Lung (tissue), 12 donors: ENCODE results near the gene CLCA2. TPM values are rescaled to one million over a fixed set of nuclear protein-coding genes. Genes with fewer than 3 reads are reported as not detected.

ENCODE experiments used
- ATAC-seq: fragments of 200-7000 bp; cut with Tn5 transposase; one replicate; pipeline ENCODE4 v1.9.1; 2020; ENCODE audit warnings: moderate number of reproducible peaks; ENCODE audit not compliant: insufficient read depth, low FRiP score
- DNase-seq, 3 donors: peaks; one replicate each; pipeline ENCODE4 v3.0.0-alpha.2; 2013 to 2017
- H3K27ac ChIP-seq, 2 donors: one replicate each; pipeline ENCODE4 v1.5.1; 2013; ENCODE audit warnings: mild to moderate bottlenecking in 2 of 2, moderate library complexity in 2 of 2, control low read depth in 1 of 2, inconsistent platforms in 1 of 2, low read depth in 1 of 2, low read length in 1 of 2
- H3K27me3 ChIP-seq, 3 donors: one replicate each; pipeline ENCODE4 v1.5.1; 2013; ENCODE audit warnings: low read length in 2 of 3; ENCODE audit not compliant: control insufficient read depth in 3 of 3, insufficient read depth in 3 of 3
- H3K36me3 ChIP-seq, 4 donors: one replicate each; pipeline ENCODE4 v1.5.1; 2013; ENCODE audit warnings: low read length in 4 of 4, mild to moderate bottlenecking in 1 of 4, moderate library complexity in 1 of 4; ENCODE audit not compliant: control insufficient read depth in 4 of 4, insufficient read depth in 4 of 4
- H3K4me1 ChIP-seq, 5 donors: one replicate each; pipeline ENCODE4 v1.5.1; 2013; ENCODE audit warnings: low read length in 5 of 5, mild to moderate bottlenecking in 2 of 5, moderate library complexity in 1 of 5; ENCODE audit not compliant: control insufficient read depth in 5 of 5, insufficient read depth in 5 of 5
- H3K4me3 ChIP-seq: one replicate; pipeline ENCODE4 v1.5.1; 2013; ENCODE audit warnings: mild to moderate bottlenecking, control low read depth, moderate library complexity
- H3K9ac ChIP-seq, 2 donors: one replicate each; pipeline ENCODE4 v1.5.1; 2013; ENCODE audit warnings: low read length in 2 of 2, control low read depth in 1 of 2; ENCODE audit not compliant: insufficient read depth in 1 of 2
- H3K9me3 ChIP-seq, 4 donors: one replicate each; pipeline ENCODE4 v1.5.1; 2013; ENCODE audit warnings: low read length in 3 of 4, mild to moderate bottlenecking in 1 of 4, moderate library complexity in 1 of 4; ENCODE audit not compliant: control insufficient read depth in 4 of 4, insufficient read depth in 3 of 4
- CTCF ChIP-seq: IDR thresholded peaks from 2 replicates; pipeline ENCODE4 v1.5.1; 2012; ENCODE audit warnings: mild to moderate bottlenecking; ENCODE audit errors: control extremely low read depth, extremely low read depth
- WGBS, 2 donors: extraction: QIAGEN DNeasy Blood & Tissue Kit; methylation state at CpG; one replicate each; pipeline ENCODE4 v1.1.7; 2013; 5-methylcytosine and 5-hydroxymethylcytosine counted together
- polyA plus RNA-seq, 2 donors: library from polyadenylated mRNA; stranded (reverse); fragments of 200-250 nt; gene quantifications; one replicate each; pipeline ENCODE4 v1.2.1, GENCODE V29; 2013
- total RNA-seq, 2 donors: library from RNA; depleted of rRNA in 1 of 2; stranded (reverse); fragments of >200 nt in 1 of 2; gene quantifications; one replicate each; pipeline ENCODE4 v1.2.1, GENCODE V29; 2014 to 2021
- donor health status: control.
- donor health status: control.
- donor health status: Bipolar disorder and iron deficiency.
- donor health status: healthy.
- donor health status: DM: yes; HTN: yes; CAD: no.

The CLCA2 gene
- total and polyA plus RNA-seq, 4 donors, result 0.17 to 1.8 (median 0.82) TPM

- ATAC-seq (peak; percentile 12), DNase-seq (peak; percentile 58 to 73 (median 72))
- Histone ChIP-seq H3K9ac (peak overlapping the region; percentile 42 to 76), H3K4me1 (peaks cover 4 to 32% (median 9%) of the 10 kb centered on the region in 5 donors), H3K4me3 (peak overlapping the region; percentile 8), H3K9me3 (no peaks in the 10 kb centered on the region), H3K27ac (peak overlapping the region; percentile 65 to 86), H3K36me3 (no peaks in the 10 kb centered on the region), H3K27me3 (no peaks in the 10 kb centered on the region)
- TF ChIP-seq CTCF, result no peak
- WGBS, 2 donors, result 36 to 41% methylated on average over 18 of the region's 18 CpGs
Observed at GRCh38 chr1:86503406-86504136, 79.6 kb downstream of the CLCA2 start.

GRCh38 chr1:86504137-86504479 is 80.1 kb downstream of the CLCA2 start:
- H3K9me3 ChIP-seq, result no peaks in the 10 kb centered on the region
- DNase-seq (peak; percentile 24 to 62 (median 43)), ATAC-seq (peak; percentile 41)
- no peaks in the 10 kb centered on the region for H3K36me3 ChIP-seq
- H3K9ac ChIP-seq, result peak overlapping the region; percentile 42 to 76
- H3K4me1 ChIP-seq, result peaks cover 4 to 32% (median 9%) of the 10 kb centered on the region in 5 donors
- peak overlapping the region; percentile 65 to 86 for H3K27ac ChIP-seq
- no peak for TF ChIP-seq CTCF
- H3K27me3 ChIP-seq, result no peaks in the 10 kb centered on the region
- 27 to 43% methylated on average over 9 of the region's 9 CpGs for WGBS, 2 donors
- no peak overlapping the region for H3K4me3 ChIP-seq

GRCh38 chr1:86504895-86505563 is 81.1 kb downstream of the CLCA2 start:
- ATAC-seq, result no peak
- Histone ChIP-seq H3K9ac (no peak overlapping the region), H3K9me3 (no peaks in the 10 kb centered on the region), H3K4me3 (no peak overlapping the region), H3K4me1 (peaks cover 4 to 32% (median 9%) of the 10 kb centered on the region in 5 donors), H3K27ac (no peak overlapping the region), H3K27me3 (no peaks in the 10 kb centered on the region), H3K36me3 (no peaks in the 10 kb centered on the region)
- DNase-seq, result peak in 1 of 3 donors; percentile 55
- no peak for TF ChIP-seq CTCF
- WGBS, 2 donors, result 85 to 86% methylated on average over 9 of the region's 9 CpGs
